Measurements from ENCODE around the gene CDC42EP3. TPM values are rescaled to one million over a fixed set of nuclear protein-coding genes. Genes with fewer than 3 reads are reported as not detected.

The CDC42EP3 gene
- polyA plus RNA-seq, 2 of the 4 experiments (the other 2 are of a cell fraction), result 23.8 to 39.1 TPM

- ChIA-PET CTCF (interaction anchor here (0.8 to 1.6 kb wide), 3 partner anchors 17 to 279 kb away, joined by 3 to 10 read pairs (median 4); no protein-coding TSS in a partner anchor), POLR2A (no interaction called here)
Measured at GRCh38 chr2:37692711-37693110, 21.3 kb upstream of the CDC42EP3 start.

GRCh38 chr2:37689751-37690150 lies 18.3 kb upstream of the CDC42EP3 start:
- Histone ChIP-seq H3K27ac (peak overlapping the region; percentile 60 to 61), H3K4me3 (no peak overlapping the region), H3K9me3 (no peaks in the 10 kb centered on the region), H3K4me1 (peaks cover 31% of the 10 kb centered on the region), H3K4me2 (peak overlapping the region; percentile 67)
- no peak for DNase-seq (ENCODE audit: low read depth in 1 of 2, low spot score in 1 of 2)
- ATAC-seq, result peak; percentile 22 to 25; a peak in 4 of 6 replicates
- TF ChIP-seq MAX (IDR thresholded peaks at IDR 0.05) (0 out of 2 replicates have a peak, but pooled peaks have one; percentile 5), HMGXB4 (CRISPR knock-in tag; IDR thresholded peaks at IDR 0.05; ENCODE audit: borderline replicate concordance) (no peak), KDM5A (IDR thresholded peaks at IDR 0.05) (no peak)
- no peak for FAIRE-seq
- 77% methylated on average over 2 of the region's 2 CpGs for WGBS (ENCODE audit: missing lambda C conversion rate)
- CTCF ChIA-PET, result interaction anchor here (0.9 to 1.3 kb wide), 3 partner anchors 17 to 275 kb away, joined by 3 to 5 read pairs (median 3); no protein-coding TSS in a partner anchor
- POLR2A ChIA-PET, result interaction anchor here (0.9 to 1.5 kb wide), 3 partner anchors 14 to 78 kb away, joined by 3 to 6 read pairs (median 3); no protein-coding TSS in a partner anchor

More at GRCh38 chr2:37692711-37693110, 21.3 kb upstream of the CDC42EP3 start:
- TF ChIP-seq JUN (IDR thresholded peaks at IDR 0.05), result no peak
- no peak overlapping the region for H3K27ac ChIP-seq
- no peak for DNase-seq (ENCODE audit: low read depth in 1 of 2, low spot score in 1 of 2)
- H3K9me3 ChIP-seq, result no peaks in the 10 kb centered on the region
- no peak for ATAC-seq
- H3K4me2 ChIP-seq, result no peak overlapping the region
- no peak for FAIRE-seq
- H3K4me3 ChIP-seq, result no peak overlapping the region
- H3K4me1 ChIP-seq, result peaks cover 23% of the 10 kb centered on the region

- FAIRE-seq, result peak; percentile 63
- ChIA-PET CTCF (interaction anchor here (0.9 to 1.3 kb wide), 2 partner anchors 18 to 45 kb away, joined by 3 read pairs; no protein-coding TSS in a partner anchor), POLR2A (interaction anchor here (0.9 to 1.5 kb wide), 3 partner anchors 13 to 79 kb away, joined by 3 to 6 read pairs (median 3); no protein-coding TSS in a partner anchor)
- H3K4me3 ChIP-seq, result no peak overlapping the region
- H3K27ac ChIP-seq, result peak overlapping the region; percentile 60 to 61
- no peak; the same call in 1 of the 2 replicates for TF ChIP-seq FOSL2 (IDR thresholded peaks at IDR 0.05)
- peak; percentile 59; the same call in 1 of the 2 replicates for TF ChIP-seq FOSL2 (CRISPR knock-in tag; IDR thresholded peaks at IDR 0.05)
- TF ChIP-seq GATA3 (IDR thresholded peaks at IDR 0.05; ENCODE audit: borderline replicate concordance), result 0 out of 2 replicates have a peak, but pooled peaks have one; percentile 16
- TF ChIP-seq MAX (IDR thresholded peaks at IDR 0.05), result peak; percentile 58
- TF ChIP-seq HES2 (IDR thresholded peaks at IDR 0.05), result no peak
- H3K4me2 ChIP-seq, result peak overlapping the region; percentile 67
- H3K4me1 ChIP-seq, result peaks cover 31% of the 10 kb centered on the region
- ATAC-seq, result peak; percentile 69 to 91; a peak in 5 of 6 replicates
- peak in 1 of 2 experiments; percentile 66 for DNase-seq (ENCODE audit: low read depth in 1 of 2, low spot score in 1 of 2)
- WGBS (ENCODE audit: missing lambda C conversion rate), result 12% methylated on average over 10 of the region's 10 CpGs
- H3K9me3 ChIP-seq, result no peaks in the 10 kb centered on the region
Measured at GRCh38 chr2:37688771-37689468, 17.5 kb upstream of the CDC42EP3 start.

- DNase-seq (ENCODE audit: low read depth in 1 of 2, low spot score in 1 of 2) (no peak), ATAC-seq (no peak), FAIRE-seq (no peak)
- H3K27ac ChIP-seq, result no peak overlapping the region; a peak in 1 of 6 replicates
- no peaks in the 10 kb centered on the region for H3K9me3 ChIP-seq
- 41% methylated on average over 1 of the region's 1 CpG for WGBS (ENCODE audit: missing lambda C conversion rate)
- no peak overlapping the region for H3K4me3 ChIP-seq
- TF ChIP-seq EHF (CRISPR knock-in tag; IDR thresholded peaks at IDR 0.05), result no peak
- TF ChIP-seq PBX3 (IDR thresholded peaks at IDR 0.05), result no peak
- no peak for TF ChIP-seq MAX (IDR thresholded peaks at IDR 0.05)
- no peak for TF ChIP-seq ESRRA (IDR thresholded peaks at IDR 0.05; ENCODE audit: borderline replicate concordance, low read length)
- TF ChIP-seq RFX5 (IDR thresholded peaks at IDR 0.05), result no peak
- no peak for TF ChIP-seq HMGXB4 (CRISPR knock-in tag; IDR thresholded peaks at IDR 0.05; ENCODE audit: borderline replicate concordance)
- TF ChIP-seq CEBPB (IDR thresholded peaks at IDR 0.05), result no peak
- no peak for TF ChIP-seq HOXB5 (CRISPR knock-in tag; IDR thresholded peaks at IDR 0.05)
- TF ChIP-seq MAFK (IDR thresholded peaks at IDR 0.05; ENCODE audit: partially characterized antibody), result no peak
- TF ChIP-seq SREBF2 (IDR thresholded peaks at IDR 0.05), result no peak
- TF ChIP-seq RCOR1 (IDR thresholded peaks at IDR 0.05; ENCODE audit: low read depth, low read length), result no peak
- TF ChIP-seq RNF2 (IDR thresholded peaks at IDR 0.05; ENCODE audit: borderline replicate concordance, low read depth), result no peak
- TF ChIP-seq NFE2L2 (conservative IDR thresholded peaks at IDR 0.05; ENCODE audit: low read length), result no peak
- TF ChIP-seq JUN (IDR thresholded peaks at IDR 0.05), result no peak
- H3K4me1 ChIP-seq, result peaks cover 31% of the 10 kb centered on the region
- POLR2A ChIA-PET, result no interaction called here
- CTCF ChIA-PET, result no interaction called here
- peak overlapping the region; percentile 4; the same call in 1 of the 3 replicates for H3K4me2 ChIP-seq
Measured at GRCh38 chr2:37686792-37687526, 15.5 kb upstream of the CDC42EP3 start.

Data from A549 (cell line).